Nucleus accumbens (tissue), 56 donors: ENCODE measurements around the gene FGF12.

Experiments
- DNase-seq, 56 donors: peaks; one replicate each; lab custom pipeline; 2025; lab: John Stamatoyannopoulos, UW

FGF12 gene

DNA sequence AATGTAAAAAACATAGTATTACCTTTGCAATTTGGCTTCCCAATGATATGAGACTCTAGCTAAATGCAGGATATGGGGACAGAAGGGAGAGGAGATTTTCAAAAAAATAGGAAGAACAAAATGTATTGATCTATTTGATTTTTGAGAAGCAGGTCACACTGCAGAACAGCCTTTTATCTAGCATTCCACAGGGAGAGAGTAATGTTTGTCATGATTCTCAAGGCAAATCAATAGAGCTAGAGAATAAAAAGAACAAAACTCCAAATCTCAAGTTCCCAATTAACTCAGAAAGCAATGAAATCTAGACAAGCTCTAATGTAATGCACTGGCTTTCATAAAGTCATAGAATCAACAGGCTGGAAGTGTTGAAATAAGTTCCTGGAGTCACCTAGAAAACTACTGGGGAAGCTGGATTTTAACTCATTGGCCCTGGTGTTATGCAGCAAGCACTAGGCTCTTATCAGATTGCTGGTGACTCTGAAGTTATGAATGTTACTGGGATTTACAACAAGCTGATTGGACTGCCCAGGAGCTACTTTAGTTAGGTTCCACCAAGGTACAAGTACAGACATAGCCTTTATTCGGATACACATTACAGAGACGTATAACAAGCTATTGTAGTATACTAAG, 442.8 kb downstream of the FGF12 start:
- DNase-seq = no peak

DNA sequence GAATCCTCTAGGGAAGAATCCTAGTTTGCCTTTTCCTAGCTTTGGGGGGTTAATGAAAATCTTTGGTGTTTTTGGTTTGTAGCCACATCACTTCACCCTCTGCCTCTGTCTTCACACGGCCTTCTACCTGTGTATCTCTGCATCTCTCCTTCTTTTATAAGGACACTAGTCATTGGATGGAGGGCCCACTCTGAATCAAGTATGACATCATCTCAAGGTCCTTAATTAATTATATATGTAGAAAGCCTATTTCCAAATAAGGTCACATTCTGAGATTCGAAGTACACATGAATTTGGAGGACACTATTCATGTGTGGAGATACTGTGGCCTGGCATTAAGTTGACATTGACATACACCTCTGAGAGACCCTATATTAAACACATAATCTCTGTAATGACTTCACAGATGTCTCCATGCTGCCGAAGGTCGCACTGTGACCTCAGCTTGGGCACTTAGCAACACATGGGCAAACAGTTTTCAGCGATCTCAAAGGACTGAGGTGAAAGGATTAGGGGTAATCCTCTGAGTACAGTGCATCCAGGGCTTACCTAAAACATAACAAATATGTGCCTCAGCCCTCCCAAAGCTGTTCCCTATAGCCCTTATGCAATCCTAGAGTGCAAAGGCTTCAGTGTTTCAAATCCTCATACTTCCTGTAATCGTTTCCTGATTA, 446.0 kb downstream of the FGF12 start:
- DNase-seq = no peak

DNA sequence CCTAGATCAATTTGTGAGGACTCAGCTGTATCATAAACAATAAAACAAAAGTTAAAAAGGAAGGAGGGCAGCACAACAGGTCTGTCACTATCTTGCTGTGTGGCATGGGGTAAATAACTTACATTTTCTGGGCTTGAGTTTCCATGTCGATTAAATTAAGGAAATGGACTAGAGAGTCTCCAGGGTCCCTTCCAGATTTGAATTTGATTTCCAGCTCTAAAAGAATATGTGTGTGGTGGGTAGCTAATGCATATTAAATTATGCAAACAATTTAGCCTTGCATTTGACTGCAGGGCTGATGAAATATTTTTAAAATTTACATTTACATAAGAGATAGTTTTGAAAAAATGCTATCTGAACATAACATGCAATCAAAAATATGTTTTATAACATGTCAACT, 447.7 kb downstream of the FGF12 start:
- DNase-seq = no peak

DNA sequence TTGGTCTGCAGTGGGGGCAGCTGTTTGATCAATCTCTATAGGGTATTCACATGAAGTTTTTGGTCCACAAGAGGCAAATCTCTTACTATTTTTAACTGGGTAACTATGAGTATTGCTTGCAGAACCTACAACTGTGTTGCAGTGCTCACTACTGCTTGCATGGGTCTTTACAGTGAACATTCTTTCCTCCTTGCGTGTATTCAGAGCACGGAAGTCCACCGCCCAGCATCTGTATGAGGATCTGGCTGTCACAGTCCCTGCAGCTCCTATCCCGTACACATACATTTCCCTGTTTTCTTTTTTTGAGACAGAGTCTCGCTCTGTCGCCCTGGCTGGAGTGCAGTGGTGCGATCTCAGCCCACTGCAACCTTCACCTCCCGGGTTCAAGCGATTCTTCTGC, 449.9 kb downstream of the FGF12 start:
- no peak for DNase-seq

DNA sequence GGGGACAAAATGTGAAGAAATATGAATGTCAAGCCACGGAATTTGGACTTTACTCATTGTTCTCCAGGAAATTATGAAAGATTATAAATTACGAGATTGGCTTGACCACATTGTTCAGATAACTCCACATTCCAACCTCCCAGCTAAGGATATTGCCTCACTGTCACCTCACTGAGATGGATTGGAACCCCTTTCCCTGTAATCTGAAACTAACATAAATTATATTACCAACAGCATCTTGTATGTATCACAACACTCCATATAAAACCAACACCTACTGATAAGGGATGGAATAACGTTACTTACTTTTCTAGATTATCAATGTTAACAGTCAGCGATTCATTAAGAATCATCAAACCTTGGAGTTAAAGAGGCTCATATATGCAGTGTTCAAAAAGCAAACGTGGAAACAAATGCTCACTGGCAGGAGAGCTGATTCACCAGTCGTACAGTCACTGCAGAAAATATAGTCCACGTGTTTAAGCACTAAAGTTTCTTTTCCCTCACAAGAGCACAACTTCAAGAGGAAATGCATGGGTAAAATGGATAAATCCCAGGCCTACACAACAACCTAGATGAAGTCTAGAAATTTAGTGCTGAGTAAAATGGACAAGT, 451.5 kb downstream of the FGF12 start:
- DNase-seq = no peak

DNA sequence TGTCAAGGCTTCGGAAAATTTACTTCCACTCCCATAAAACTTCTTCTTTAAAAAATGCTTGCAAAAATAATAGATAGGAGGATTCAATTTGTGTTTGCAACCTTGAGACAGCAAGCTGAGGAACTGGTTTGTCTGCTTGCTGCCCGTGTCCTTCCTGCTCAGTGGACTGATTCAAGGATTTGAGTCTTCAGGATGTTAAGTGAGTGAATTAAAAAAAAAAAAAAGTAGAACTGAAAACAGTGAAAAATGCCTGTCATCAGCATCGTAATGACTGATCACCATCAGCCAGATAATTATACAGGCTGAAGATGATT, 453.7 kb downstream of the FGF12 start:
- DNase-seq = no peak

DNA sequence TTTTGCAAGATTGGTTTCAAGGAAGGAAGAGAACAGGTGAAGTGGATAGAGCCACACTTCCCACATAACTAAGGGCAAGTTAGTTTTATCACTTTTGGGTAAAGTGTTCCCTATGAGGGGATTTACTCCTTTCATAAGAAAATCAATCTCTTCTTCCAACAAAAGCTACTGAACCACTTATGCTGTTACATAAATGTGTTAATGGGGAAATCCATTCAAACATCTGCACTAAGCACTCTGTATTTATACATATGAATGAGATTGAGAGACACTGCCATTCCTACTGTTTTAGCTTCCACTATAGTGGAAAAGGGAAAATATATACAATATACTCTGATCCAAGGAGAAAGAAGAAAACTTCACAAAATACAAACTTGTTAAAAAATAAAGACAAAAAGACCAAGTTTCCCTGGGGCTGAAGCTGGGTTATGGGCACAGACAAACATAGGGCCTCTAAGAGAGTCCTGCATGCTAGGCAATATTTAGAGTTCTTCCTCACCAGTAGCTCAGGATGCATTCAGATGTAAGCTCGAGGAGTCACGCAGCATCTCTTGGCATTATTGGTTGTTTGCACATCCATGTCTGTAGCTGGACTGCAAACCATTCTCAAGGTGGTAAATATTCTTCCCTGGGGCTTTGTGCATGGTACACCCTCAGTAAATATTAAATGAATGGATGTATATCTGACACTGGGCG, 454.2 kb downstream of the FGF12 start:
- no peak for DNase-seq

DNA sequence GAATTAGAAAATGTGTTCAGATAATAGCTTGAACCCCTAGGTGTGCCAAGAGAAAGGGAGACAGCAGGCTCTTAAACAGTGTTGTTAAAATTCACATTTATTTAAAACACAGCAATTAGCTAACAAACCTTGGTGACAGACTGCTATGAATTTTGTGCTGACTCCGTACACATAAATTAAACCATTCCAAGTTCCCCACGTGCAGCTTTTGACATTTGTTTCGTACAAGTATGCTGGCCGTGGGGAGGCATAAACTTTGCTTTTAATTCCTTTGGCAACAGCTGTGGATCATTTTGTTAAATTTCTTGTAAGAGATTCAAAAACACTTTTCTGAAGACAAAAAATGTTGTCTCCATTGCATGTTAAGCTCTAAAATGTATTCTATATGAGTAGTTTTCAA, 465.3 kb downstream of the FGF12 start:
- no peak for DNase-seq

DNA sequence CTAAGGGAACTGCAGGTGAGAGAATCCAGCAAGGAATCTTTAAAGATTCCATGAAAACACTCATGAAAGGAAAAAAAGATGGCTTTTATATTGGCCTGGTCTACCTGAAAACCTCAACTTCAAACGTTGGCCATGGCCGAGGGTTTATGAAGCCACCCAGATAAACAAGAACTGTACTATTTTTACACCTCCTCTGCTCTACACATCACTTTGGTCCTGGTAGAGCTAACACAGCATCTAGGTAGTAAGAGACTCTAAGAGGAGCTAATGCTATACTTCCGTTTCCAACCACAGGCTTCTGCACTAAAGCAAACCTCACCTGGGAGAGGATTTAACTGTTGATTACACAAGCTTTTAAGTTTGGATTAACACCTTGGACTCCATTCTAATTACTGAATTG, 466.2 kb downstream of the FGF12 start:
- no peak for DNase-seq

DNA sequence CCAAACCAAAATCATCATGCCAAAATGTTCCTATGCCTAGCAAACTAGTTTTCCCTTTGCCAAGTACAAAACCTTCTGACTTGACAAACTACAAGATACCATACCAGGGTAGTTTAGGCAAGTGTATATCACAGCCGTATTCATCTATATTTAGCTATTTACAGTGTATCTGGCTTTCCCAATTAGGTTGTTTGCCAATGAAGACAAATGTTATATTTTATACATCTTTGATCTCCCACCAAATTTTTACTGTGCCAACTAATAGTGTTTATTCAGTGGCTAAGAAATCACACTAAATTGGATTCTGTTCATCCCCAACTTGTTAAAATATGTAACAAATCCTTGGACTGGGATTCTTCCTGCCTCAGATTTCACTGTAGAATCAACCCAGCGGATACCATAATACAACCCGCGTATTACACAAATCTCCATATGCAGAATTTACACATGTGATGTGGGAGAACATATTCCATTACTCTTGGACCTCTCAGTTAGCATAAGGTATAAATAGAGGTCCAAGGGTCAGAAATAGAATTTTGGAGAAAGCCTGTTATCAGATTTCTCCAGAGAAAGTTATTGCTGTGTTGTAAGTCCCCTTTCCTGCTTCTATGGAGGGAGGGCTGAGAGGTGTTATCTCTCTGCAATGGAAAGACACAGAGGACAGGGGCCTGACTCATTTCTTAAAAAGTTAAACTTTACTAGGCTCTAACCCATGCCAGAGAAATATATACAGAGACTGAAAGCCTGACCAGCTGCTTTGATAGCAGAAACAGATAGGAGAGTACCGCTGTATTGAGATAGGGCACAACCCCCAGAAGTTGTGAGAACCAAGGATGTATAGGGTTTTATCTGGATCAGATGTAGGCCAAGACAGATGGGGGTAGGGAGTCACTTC, 467.0 kb downstream of the FGF12 start:
- DNase-seq = no peak

DNA sequence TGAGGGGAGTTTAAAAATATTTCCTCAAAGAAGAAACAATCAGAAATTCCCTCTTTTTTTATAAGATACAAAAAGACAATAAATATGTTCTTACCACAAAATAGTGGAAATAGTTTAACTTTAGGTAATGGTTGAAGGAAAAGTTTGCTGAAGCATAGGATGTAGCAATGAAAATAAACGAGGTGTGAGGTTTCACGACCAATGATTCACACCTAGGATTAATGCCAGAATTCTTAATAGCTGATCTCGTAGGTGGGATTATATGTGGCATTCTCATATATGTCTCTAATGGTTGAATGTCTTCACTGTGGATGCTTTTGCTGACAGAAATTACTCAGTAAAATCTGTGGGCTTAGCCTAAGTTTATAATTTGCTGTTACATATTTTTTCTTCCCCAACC, 467.7 kb downstream of the FGF12 start:
- DNase-seq = no peak

DNA sequence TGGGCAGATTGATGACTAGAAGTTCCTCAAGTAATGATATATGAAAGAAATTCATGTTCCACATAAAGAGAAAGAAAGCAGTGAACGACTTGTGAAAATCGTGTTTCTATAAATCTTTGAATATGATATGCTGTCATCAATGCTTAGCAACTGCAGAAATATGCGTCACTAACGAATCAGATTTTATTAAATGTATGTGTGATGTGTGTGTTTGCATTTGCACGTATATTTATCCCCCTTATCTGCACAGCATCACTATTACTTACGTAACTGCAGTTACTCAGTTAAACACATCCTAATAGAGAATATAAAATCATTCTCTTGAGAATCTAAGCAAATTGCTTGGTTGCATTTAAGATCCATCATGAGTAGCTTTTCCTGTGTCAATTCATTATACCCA, 468.6 kb downstream of the FGF12 start:
- no peak for DNase-seq

DNA sequence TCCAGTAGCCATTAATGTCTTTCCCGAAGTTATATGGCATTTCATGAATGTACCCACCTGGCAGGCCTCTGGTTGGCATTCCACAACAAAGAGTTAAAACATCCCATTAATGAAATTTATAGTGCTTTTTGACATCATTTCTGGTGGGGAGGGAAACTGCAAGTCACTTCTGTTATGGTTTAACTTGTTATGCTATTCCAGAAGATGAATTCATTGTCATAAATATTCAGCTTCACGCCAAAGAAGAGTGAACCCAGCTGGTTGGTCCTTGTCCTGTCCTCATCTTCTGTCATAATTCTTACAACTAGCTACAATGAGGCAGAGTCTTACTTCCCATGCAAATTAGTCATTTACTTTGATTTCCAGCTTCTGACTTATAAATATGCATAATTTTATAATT, 471.5 kb downstream of the FGF12 start:
- DNase-seq = no peak

DNA sequence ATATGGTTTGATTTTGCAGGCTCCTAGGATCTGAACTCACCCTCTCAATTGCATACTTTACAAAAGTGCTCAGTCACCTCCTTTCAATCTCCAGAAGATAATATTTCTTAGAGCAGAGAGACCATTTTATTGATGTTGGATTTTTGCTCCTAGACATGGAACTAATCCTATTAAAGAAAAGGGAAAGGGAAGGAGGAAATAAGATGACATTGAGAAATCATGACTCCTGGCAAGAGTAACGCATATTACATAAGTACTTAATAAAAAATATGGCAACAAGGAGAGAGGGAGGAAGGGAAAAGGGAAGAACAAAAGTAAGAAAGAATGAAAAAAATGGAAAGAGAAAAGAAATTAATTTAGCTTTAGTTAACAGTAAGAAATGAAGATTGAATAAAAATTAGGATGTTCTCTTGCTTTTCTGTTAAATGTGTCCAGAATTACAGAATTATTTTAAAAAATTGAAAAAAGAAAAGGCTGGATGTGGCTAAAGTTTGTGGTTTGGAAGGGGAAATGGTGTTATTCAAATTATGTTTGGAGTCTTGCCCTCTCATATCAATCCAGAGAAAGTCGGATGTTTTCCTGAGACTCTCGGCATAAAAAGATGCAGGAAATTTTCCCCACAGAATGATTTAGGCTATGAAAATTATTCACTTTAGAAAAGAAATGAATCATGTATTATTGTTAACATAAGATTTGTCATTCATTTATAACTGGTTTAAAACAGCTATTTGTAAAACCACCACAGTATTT, 474.0 kb downstream of the FGF12 start:
- DNase-seq = no peak

DNA sequence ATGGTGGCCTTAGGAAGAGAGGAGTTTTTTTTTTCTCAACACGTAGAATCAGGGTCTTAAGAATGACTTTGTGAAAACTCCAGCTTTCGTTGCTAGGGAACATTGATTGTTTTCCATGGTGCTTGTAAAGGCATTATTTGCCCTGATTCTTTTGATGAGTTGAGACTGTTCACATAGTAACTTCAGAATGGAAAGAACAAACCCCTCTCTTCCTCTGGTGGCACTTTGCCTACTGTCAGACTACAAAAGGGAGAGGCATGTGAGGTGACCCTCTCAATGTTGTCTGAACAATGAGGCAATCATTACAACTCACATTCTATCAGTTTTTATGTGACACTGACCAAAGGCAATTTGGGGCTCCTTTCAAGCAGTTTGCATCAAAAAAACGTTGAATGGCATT, 477.8 kb downstream of the FGF12 start:
- no peak for DNase-seq

DNA sequence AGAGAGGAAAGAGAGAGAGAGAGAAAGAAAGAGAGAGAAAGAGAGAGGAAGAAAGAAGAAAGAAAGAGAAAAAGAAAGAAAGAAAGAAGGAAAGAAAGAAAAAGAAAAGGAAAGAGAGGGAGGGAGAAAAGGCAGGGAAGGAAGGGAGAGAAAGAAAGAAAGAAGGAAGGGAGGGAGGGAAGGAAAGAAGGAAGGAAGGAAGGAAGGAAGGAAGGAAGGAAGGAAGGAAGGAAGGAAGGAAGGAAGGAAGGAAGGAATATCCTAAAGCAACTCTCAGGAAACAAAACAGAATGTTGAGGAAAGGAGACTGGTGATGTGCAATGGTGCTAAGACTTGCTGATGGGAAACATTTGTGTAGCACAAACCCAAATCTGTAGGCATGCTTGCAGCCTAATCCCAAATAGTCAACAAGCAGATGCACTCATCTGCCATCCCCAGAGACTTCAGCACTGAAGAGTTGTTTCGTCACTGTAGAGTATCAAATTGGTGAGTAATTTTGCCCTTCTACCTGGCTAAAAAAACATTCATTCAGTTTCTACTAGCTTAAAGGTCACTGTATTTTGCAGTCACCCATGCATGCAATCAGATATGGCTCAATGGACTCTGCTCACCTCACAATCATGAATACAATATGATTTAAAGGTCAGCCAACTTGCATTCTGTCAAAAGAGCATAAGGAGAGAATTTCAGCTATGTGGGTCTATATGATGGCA, 480.3 kb downstream of the FGF12 start:
- DNase-seq = no peak

DNA sequence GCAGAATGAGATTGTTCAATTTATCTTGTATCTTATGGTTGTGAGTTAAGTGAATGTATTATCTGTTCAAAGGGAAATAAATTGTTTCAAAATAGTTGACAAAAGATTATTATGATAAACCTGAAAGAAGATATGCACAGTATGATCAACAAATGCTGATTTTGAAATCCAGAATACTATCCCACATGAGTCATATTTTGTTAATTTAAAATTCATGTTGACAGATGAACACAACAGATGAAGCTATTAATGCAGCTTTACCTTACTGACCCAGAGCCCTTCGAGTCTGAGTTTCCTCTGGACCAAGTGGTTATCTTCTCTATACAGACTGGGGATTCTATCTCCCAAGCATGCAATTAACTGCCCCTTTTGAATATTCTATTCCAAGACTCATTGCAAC, 482.8 kb downstream of the FGF12 start:
- no peak for DNase-seq

DNA sequence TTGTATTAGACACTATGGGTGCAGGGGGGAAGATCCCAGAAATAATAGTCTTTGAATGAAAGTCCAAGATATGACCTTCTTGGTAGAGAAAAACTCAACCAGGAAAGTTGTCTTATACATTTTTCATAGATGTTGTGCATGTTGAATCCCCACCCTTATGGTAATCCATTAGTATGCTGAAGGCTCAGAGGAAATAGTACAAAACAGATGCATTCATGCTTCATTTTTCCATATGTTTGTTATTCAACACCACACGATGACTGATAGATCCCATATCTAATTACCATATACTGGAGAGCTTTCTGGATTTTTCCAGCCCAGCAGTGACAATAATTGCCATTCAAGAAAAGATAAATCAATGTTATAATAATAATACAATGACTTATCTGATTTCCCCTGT, 487.4 kb downstream of the FGF12 start:
- no peak for DNase-seq

DNA sequence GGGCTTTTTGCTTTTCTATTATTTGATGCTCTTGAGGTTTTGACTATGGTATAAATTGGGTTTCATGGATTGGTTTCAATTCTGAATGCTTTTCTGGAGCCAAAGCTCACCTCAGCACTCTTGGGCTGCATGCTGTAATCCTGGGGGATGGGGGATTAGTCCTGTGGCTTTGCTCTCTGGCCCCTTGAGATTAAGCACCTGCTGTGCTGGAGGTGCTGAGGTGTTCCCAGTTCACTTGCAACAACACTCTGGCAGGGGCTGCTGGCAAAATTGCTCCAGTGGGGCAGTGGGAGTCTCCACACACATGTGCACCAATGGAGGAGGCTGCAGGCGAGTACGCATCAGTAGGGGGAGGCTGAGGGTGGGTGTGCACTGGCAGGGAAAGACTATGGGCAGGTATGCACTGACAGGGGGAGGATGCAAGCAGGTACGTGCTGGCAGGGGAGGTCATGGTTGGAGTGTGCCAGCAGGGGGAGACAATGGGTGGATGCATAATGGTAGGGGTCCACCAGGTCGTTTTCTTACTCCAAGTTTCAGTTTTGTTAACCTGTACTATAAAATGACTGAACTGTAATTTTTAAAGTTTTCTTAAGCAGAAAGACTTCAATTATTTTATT, 489.2 kb downstream of the FGF12 start:
- no peak for DNase-seq
